Activated naive CD8-positive, alpha-beta T cell treated with anti-CD3 and anti-CD28 coated beads for 36 hours (primary cell): ENCODE results near the gene PPM1G. TPM values are rescaled to one million over a fixed set of nuclear protein-coding genes. Genes with fewer than 3 reads are reported as not detected.
A peak's percentile ranks its signal among the peaks of the same experiment; 100 is the strongest.
"Not testable (repeated sequence)": the region's sequence is repeated elsewhere in the genome, so short reads cannot be mapped to it uniquely, and the experiment has no call there.

Experiments used
- DNase-seq: peaks from one replicate; pipeline ENCODE4 v3.0.0; 2021
- H3K27ac Mint-ChIP-seq: one replicate; pipeline ENCODE4 v1.8.0; 2022; ENCODE audit warnings: mild to moderate bottlenecking, moderate library complexity, mixed read lengths
- H3K27me3 Mint-ChIP-seq: one replicate; pipeline ENCODE4 v1.8.0; 2022; ENCODE audit warnings: mild to moderate bottlenecking, mixed read lengths
- H3K36me3 Mint-ChIP-seq: one replicate; pipeline ENCODE4 v1.8.0; 2021; ENCODE audit warnings: mild to moderate bottlenecking, mixed read lengths
- H3K4me1 Mint-ChIP-seq: one replicate; pipeline ENCODE4 v1.8.0; 2021; ENCODE audit warnings: mixed read lengths
- H3K4me3 Mint-ChIP-seq: one replicate; pipeline ENCODE4 v1.8.0; 2022; ENCODE audit warnings: mild to moderate bottlenecking, moderate library complexity, mixed read lengths
- H3K9me3 Mint-ChIP-seq: one replicate; pipeline ENCODE4 v1.8.0; 2022; ENCODE audit warnings: mixed read lengths
- total RNA-seq, 2 experiments: library from RNA; stranded (reverse); gene quantifications; one replicate each; pipeline ENCODE4 v1.2.3, GENCODE V29; 2021

Gene PPM1G
- total RNA-seq, 2 experiments from 2014 or later: 172 to 176 TPM

- peak overlapping the region; percentile 43 for H3K27ac Mint-ChIP-seq
- H3K36me3 Mint-ChIP-seq: peaks cover 36% of the 10 kb centered on the region
- no peak for DNase-seq
- no peaks in the 10 kb centered on the region for H3K9me3 Mint-ChIP-seq
- H3K27me3 Mint-ChIP-seq: no peaks in the 10 kb centered on the region
- peaks cover 32% of the 10 kb centered on the region for H3K4me1 Mint-ChIP-seq
- H3K4me3 Mint-ChIP-seq: no peak overlapping the region
Observed at GRCh38 chr2:27372937-27373336, 36.5 kb downstream of the PPM1G start.

GRCh38 chr2:27370816-27371620 is 38.4 kb downstream of the PPM1G start:
- Mint-ChIP-seq H3K27me3 (no peaks in the 10 kb centered on the region), H3K4me3 (peak overlapping the region; percentile 89), H3K36me3 (peaks cover 38% of the 10 kb centered on the region), H3K27ac (peak overlapping the region; percentile 93), H3K9me3 (no peaks in the 10 kb centered on the region), H3K4me1 (peaks cover 40% of the 10 kb centered on the region)
- DNase-seq: peak; percentile 39

- DNase-seq: peak; percentile 100
- Mint-ChIP-seq H3K4me3 (peak within 1 kb of the TSS; percentile 89), H3K36me3 (peaks cover 38% of the 10 kb centered on the region)
Observed at GRCh38 chr2:27370026-27370815, 39.2 kb downstream of the PPM1G start, which contains the start of the genes EIF2B4 and SNX17. TSS of gene EIF2B4 (minus strand) at chr2:27370338. CDS start at chr2:27370314, 24 bp downstream. TSS of gene SNX17 (plus strand) at chr2:27370616. CDS start at chr2:27370744, 128 bp downstream.

GRCh38 chr2:27369471-27370025 is 39.8 kb downstream of the PPM1G start:
- DNase-seq: no peak
- Mint-ChIP-seq H3K36me3 (peaks cover 35% of the 10 kb centered on the region), H3K9me3 (no peaks in the 10 kb centered on the region), H3K27me3 (no peaks in the 10 kb centered on the region), H3K4me3 (peak overlapping the region; percentile 89), H3K4me1 (peaks cover 40% of the 10 kb centered on the region), H3K27ac (peak overlapping the region; percentile 93)

More at GRCh38 chr2:27370026-27370815, 39.2 kb downstream of the PPM1G start, which contains the start of the genes EIF2B4 and SNX17:
- Mint-ChIP-seq H3K27me3 (no peaks in the 10 kb centered on the region), H3K27ac (peak within 1 kb of the TSS; percentile 93), H3K4me1 (peaks cover 40% of the 10 kb centered on the region), H3K9me3 (no peaks in the 10 kb centered on the region)

- no peaks in the 10 kb centered on the region for H3K9me3 Mint-ChIP-seq
- no peaks in the 10 kb centered on the region for H3K27me3 Mint-ChIP-seq
- peaks cover 22% of the 10 kb centered on the region for H3K36me3 Mint-ChIP-seq
- no peak overlapping the region for H3K4me3 Mint-ChIP-seq
- H3K4me1 Mint-ChIP-seq: peaks cover 17% of the 10 kb centered on the region
- no peak overlapping the region for H3K27ac Mint-ChIP-seq
- DNase-seq: no peak
Observed at GRCh38 chr2:27363933-27364332, 45.5 kb downstream of the PPM1G start.

GRCh38 chr2:27362678-27363420 is 46.5 kb downstream of the PPM1G start:
- Mint-ChIP-seq H3K4me3 (no peak overlapping the region), H3K36me3 (peaks cover 31% of the 10 kb centered on the region), H3K4me1 (peaks cover 14% of the 10 kb centered on the region), H3K27me3 (no peaks in the 10 kb centered on the region), H3K27ac (no peak overlapping the region), H3K9me3 (peaks cover 2% of the 10 kb centered on the region)
- DNase-seq: no peak

- DNase-seq: peak; percentile 91
- peaks cover 42% of the 10 kb centered on the region for H3K4me1 Mint-ChIP-seq
- peaks cover 35% of the 10 kb centered on the region for H3K36me3 Mint-ChIP-seq
- no peaks in the 10 kb centered on the region for H3K27me3 Mint-ChIP-seq
- peak within 1 kb of the TSS; percentile 97 for H3K4me3 Mint-ChIP-seq
- peaks cover 2% of the 10 kb centered on the region for H3K9me3 Mint-ChIP-seq
- peak within 1 kb of the TSS; percentile 100 for H3K27ac Mint-ChIP-seq
Observed at GRCh38 chr2:27356382-27357181, 52.8 kb downstream of the PPM1G start, which contains the start of gene GTF3C2. TSS of gene GTF3C2 (minus strand) at chr2:27356764. CDS start at chr2:27343554, 13,210 bp downstream.

GRCh38 chr2:27356056-27356381 is 53.4 kb downstream of the PPM1G start:
- Mint-ChIP-seq H3K9me3 (peaks cover 2% of the 10 kb centered on the region), H3K4me3 (peak overlapping the region; percentile 97), H3K27ac (peak overlapping the region; percentile 100), H3K27me3 (no peaks in the 10 kb centered on the region), H3K4me1 (peaks cover 45% of the 10 kb centered on the region), H3K36me3 (peaks cover 33% of the 10 kb centered on the region)
- no peak for DNase-seq

GRCh38 chr2:27354597-27354927 is 54.8 kb downstream of the PPM1G start:
- no peak for DNase-seq

GRCh38 chr2:27353762-27354596 is 55.4 kb downstream of the PPM1G start:
- Mint-ChIP-seq H3K27ac (peak overlapping the region; percentile 12), H3K4me1 (peaks cover 52% of the 10 kb centered on the region), H3K9me3 (peaks cover 2% of the 10 kb centered on the region), H3K4me3 (peak overlapping the region; percentile 59), H3K27me3 (no peaks in the 10 kb centered on the region), H3K36me3 (peaks cover 28% of the 10 kb centered on the region)
- no peak for DNase-seq

More at GRCh38 chr2:27354597-27354927, 54.8 kb downstream of the PPM1G start:
- Mint-ChIP-seq H3K27ac (peak overlapping the region; percentile 12), H3K4me3 (peak overlapping the region; percentile 59), H3K4me1 (peaks cover 52% of the 10 kb centered on the region), H3K36me3 (peaks cover 25% of the 10 kb centered on the region), H3K27me3 (no peaks in the 10 kb centered on the region), H3K9me3 (peaks cover 2% of the 10 kb centered on the region)

GRCh38 chr2:27353386-27353761 is 56.0 kb downstream of the PPM1G start:
- Mint-ChIP-seq H3K4me1 (peaks cover 49% of the 10 kb centered on the region), H3K36me3 (peaks cover 24% of the 10 kb centered on the region)
- not testable (repeated sequence) for DNase-seq, H3K4me3 Mint-ChIP-seq, H3K9me3 Mint-ChIP-seq, H3K27me3 Mint-ChIP-seq, H3K27ac Mint-ChIP-seq

- H3K27ac Mint-ChIP-seq: peak overlapping the region; percentile 46
- peaks cover 16% of the 10 kb centered on the region for H3K36me3 Mint-ChIP-seq
- no peaks in the 10 kb centered on the region for H3K9me3 Mint-ChIP-seq
- no peak for DNase-seq
- H3K4me1 Mint-ChIP-seq: peaks cover 52% of the 10 kb centered on the region
- no peaks in the 10 kb centered on the region for H3K27me3 Mint-ChIP-seq
- H3K4me3 Mint-ChIP-seq: peak overlapping the region; percentile 5
Observed at GRCh38 chr2:27351802-27352598, 57.4 kb downstream of the PPM1G start.
